MM.1S (cell line): ENCODE results near the gene TBC1D9B.

ENCODE experiments used
- DNase-seq: peaks from one replicate; pipeline ENCODE4 v3.0.0-alpha.2; 2015
- H2AFZ ChIP-seq: fragments of 300-600 bp; sonication (generic); 2 replicates; pipeline ENCODE4 v1.6.0; 2016; ENCODE audit warnings: antibody characterized with exemption, low read length
- H3F3A ChIP-seq: fragments of 300-600 bp; sonication (generic); 2 replicates; pipeline ENCODE4 v1.6.1; 2016; ENCODE audit warnings: mild to moderate bottlenecking, antibody characterized with exemption, low read length, moderate library complexity, mixed read lengths; ENCODE audit not compliant: insufficient read depth
- H3K27ac ChIP-seq: fragments of 300-600 bp; sonication (generic); 2 replicates; pipeline ENCODE4 v1.5.1; 2016; ENCODE audit warnings: mild to moderate bottlenecking, low read length
- H3K27me3 ChIP-seq: fragments of 300-600 bp; sonication (generic); replicated peaks from 2 replicates; pipeline ENCODE4 v1.6.0; 2016; ENCODE audit warnings: low read length; ENCODE audit not compliant: insufficient read depth
- H3K36me3 ChIP-seq: fragments of 300-600 bp; sonication (generic); replicated peaks from 2 replicates; pipeline ENCODE4 v1.6.1; 2016; ENCODE audit warnings: mild to moderate bottlenecking, low read length, mixed read lengths; ENCODE audit not compliant: insufficient read depth
- H3K4me1 ChIP-seq: fragments of 300-600 bp; sonication (generic); 2 replicates; pipeline ENCODE4 v1.6.1; 2016; ENCODE audit warnings: low read length, mixed read lengths
- H3K4me2 ChIP-seq: fragments of 300-600 bp; sonication (generic); 2 replicates; pipeline ENCODE4 v1.6.0; 2016; ENCODE audit warnings: low read depth, low read length
- H3K4me3 ChIP-seq: fragments of 300-600 bp; sonication (generic); 2 replicates; pipeline ENCODE4 v1.5.1; 2016; ENCODE audit warnings: low read length, mixed read lengths
- H3K79me2 ChIP-seq: fragments of 300-600 bp; sonication (generic); 2 replicates; pipeline ENCODE4 v1.6.1; 2016; ENCODE audit warnings: mixed run types, low read length, mixed read lengths
- H3K9ac ChIP-seq: fragments of 300-600 bp; sonication (generic); 2 replicates; pipeline ENCODE4 v1.6.1; 2016; ENCODE audit warnings: low read length, mixed read lengths
- H3K9me2 ChIP-seq: fragments of 300-600 bp; sonication (generic); replicated peaks from 2 replicates; pipeline ENCODE4 v1.6.1; 2016; ENCODE audit warnings: mild to moderate bottlenecking, low read length, mixed read lengths; ENCODE audit not compliant: insufficient read depth
- H3K9me3 ChIP-seq: fragments of 300-600 bp; sonication (generic); replicated peaks from 2 replicates; pipeline ENCODE4 v1.6.1; 2016; ENCODE audit warnings: mild to moderate bottlenecking, low read length, mixed read lengths; ENCODE audit not compliant: insufficient read depth
- H4K20me1 ChIP-seq: fragments of 300-600 bp; sonication (generic); 2 replicates; pipeline ENCODE4 v1.6.1; 2016; ENCODE audit warnings: mild to moderate bottlenecking, low read length, moderate library complexity, mixed read lengths; ENCODE audit not compliant: insufficient read depth
- EZH2 ChIP-seq: fragments of 300-600 bp; sonication (generic); optimal IDR thresholded peaks from 2 replicates; pipeline ENCODE3; 2017; ENCODE audit warnings: low read depth, mild to moderate bottlenecking, antibody characterized with exemption, low read length, mixed read lengths
- EZH2phosphoT487 ChIP-seq: fragments of 300-600 bp; sonication (generic); IDR thresholded peaks from 2 replicates; pipeline ENCODE4 v1.6.1; 2018; ENCODE audit warnings: antibody characterized with exemption, low read length
- TF ChIP-seq, protein P1 (sequence below): fragments of 300-600 bp; sonication (generic); IDR thresholded peaks from 2 replicates; pipeline ENCODE4 v1.5.1; 2016; ENCODE audit warnings: antibody characterized with exemption, low read length, mixed read lengths

TBC1D9B gene

DNA sequence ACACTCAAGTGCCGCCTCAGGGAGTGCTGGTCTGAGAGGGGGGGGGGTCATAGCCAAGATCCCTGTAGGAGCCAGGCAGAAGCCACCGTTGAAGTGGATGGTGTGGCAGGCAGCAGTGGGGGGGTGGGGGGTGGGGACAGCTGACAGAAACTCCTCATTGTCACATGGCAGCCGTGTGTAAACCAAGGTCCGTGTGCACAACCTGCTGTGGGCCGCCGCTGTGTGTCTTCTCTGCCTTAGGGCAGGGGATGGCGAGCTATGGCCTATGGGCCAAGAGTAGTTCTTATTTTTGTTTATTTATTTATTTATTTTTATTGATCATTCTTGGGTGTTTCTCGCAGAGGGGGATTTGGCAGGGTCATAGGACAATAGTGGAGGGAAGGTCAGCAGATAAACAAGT lies 73.6 kb downstream of the TBC1D9B start:
- Histone ChIP-seq H3K27ac (no peak overlapping the region), H3K79me2 (peaks cover 28% of the 10 kb centered on the region), H3K9ac (no peak overlapping the region), H3K4me3 (no peak overlapping the region), H3K9me3 (no peaks in the 10 kb centered on the region), H3K27me3 (no peaks in the 10 kb centered on the region), H2AFZ (no peak overlapping the region), H3K4me1 (no peaks in the 10 kb centered on the region), H3K4me2 (no peak overlapping the region), H3K36me3 (peaks cover 32% of the 10 kb centered on the region), H4K20me1 (no peaks in the 10 kb centered on the region), H3F3A (peaks cover 48% of the 10 kb centered on the region), H3K9me2 (no peaks in the 10 kb centered on the region)
- no peak for DNase-seq
- TF ChIP-seq, protein P1, sequence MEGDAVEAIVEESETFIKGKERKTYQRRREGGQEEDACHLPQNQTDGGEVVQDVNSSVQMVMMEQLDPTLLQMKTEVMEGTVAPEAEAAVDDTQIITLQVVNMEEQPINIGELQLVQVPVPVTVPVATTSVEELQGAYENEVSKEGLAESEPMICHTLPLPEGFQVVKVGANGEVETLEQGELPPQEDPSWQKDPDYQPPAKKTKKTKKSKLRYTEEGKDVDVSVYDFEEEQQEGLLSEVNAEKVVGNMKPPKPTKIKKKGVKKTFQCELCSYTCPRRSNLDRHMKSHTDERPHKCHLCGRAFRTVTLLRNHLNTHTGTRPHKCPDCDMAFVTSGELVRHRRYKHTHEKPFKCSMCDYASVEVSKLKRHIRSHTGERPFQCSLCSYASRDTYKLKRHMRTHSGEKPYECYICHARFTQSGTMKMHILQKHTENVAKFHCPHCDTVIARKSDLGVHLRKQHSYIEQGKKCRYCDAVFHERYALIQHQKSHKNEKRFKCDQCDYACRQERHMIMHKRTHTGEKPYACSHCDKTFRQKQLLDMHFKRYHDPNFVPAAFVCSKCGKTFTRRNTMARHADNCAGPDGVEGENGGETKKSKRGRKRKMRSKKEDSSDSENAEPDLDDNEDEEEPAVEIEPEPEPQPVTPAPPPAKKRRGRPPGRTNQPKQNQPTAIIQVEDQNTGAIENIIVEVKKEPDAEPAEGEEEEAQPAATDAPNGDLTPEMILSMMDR, result no peak
- no peak for TF ChIP-seq EZH2

- no peaks in the 10 kb centered on the region for H3K9me2 ChIP-seq
- peaks cover 33% of the 10 kb centered on the region for H3K79me2 ChIP-seq
- H4K20me1 ChIP-seq, result no peaks in the 10 kb centered on the region
- H3F3A ChIP-seq, result peaks cover 51% of the 10 kb centered on the region
- H3K9ac ChIP-seq, result no peak overlapping the region
- no peak overlapping the region for H3K4me2 ChIP-seq
- H3K4me3 ChIP-seq, result no peak overlapping the region
- H3K4me1 ChIP-seq, result no peaks in the 10 kb centered on the region
- H3K27ac ChIP-seq, result no peak overlapping the region
- H2AFZ ChIP-seq, result no peak overlapping the region
- H3K36me3 ChIP-seq, result peaks cover 37% of the 10 kb centered on the region
- DNase-seq, result no peak
- TF ChIP-seq, protein P1, result no peak
- TF ChIP-seq EZH2phosphoT487 (no peak), EZH2 (no peak)
- no peaks in the 10 kb centered on the region for H3K27me3 ChIP-seq
- no peaks in the 10 kb centered on the region for H3K9me3 ChIP-seq
These were observed 74.0 kb downstream of the TBC1D9B start for GRCh38 chr5:179833709-179834070.

- Histone ChIP-seq H3K9me3 (no peaks in the 10 kb centered on the region), H3K79me2 (peaks cover 35% of the 10 kb centered on the region), H2AFZ (no peak overlapping the region), H3K4me3 (no peak overlapping the region), H3K9ac (no peak overlapping the region), H4K20me1 (no peaks in the 10 kb centered on the region), H3K27ac (no peak overlapping the region), H3K36me3 (peaks cover 39% of the 10 kb centered on the region), H3K4me2 (no peak overlapping the region), H3K4me1 (no peaks in the 10 kb centered on the region), H3K27me3 (no peaks in the 10 kb centered on the region), H3F3A (peaks cover 49% of the 10 kb centered on the region), H3K9me2 (no peaks in the 10 kb centered on the region)
- no peak for DNase-seq
- TF ChIP-seq, protein P1, result no peak
- TF ChIP-seq EZH2 (no peak), EZH2phosphoT487 (no peak)
These were observed 74.5 kb downstream of the TBC1D9B start for GRCh38 chr5:179833056-179833708.
